Heart left ventricle (tissue), 13 donors: ENCODE measurements around the gene NDUFS1.

ENCODE experiments used
- CTCF ChIP-seq, 12 donors: fragments of 200-600 bp; sonication (generic) in 4 of 12; IDR thresholded peaks; one replicate each; pipeline versions ENCODE4 v1.5.0 to v1.8.0; 2018 to 2022; ENCODE audit warnings: antibody characterized with exemption in 12 of 12, mild to moderate bottlenecking in 5 of 12
- POLR2A ChIP-seq, 2 donors: fragments of 450-650 bp; IDR thresholded peaks; one replicate each; pipeline ENCODE4 v1.6.1; 2017; ENCODE audit warnings: antibody characterized with exemption in 2 of 2, mild to moderate bottlenecking in 2 of 2, moderate library complexity in 2 of 2
- donor health status: ischemic (EF 13 %, LVEDD 7.1; RV severe dilation, severe dysfunction).
- donor health status: DM: no; HTN: yes; CAD: no.
- donor health status: DM: no; HTN: no; CAD: no.
- donor health status: ischemic (EF 25% LVEDD 6.9; RV normal size, moderate dysfunction).
- donor health status: ischemic (EF 25% LVEDD 5.7; RV mildly dilated, moderate dysfunction).
- donor health status: ischemic (EF 35%, LVEDD 5.7; RV mildly dilated, moderate dysfunction).
- donor health status: nonischemic (EF 11% LVEDD 7.7; RV severe dilation, severe dysfunction).
- donor health status: DM: yes; HTN: yes; CAD: no.
- donor health status: PGD.
- donor health status: ischemic (EF 29% LVEDD 5.4; RV normal size, mild dysfunction).
- donor health status: nonischemic (EF 23%, LVEDD 6.1; RV moderate dilation, normal function).

- TF ChIP-seq POLR2A (IDR thresholded peaks at IDR 0.05) (no peak), CTCF (IDR thresholded peaks at IDR 0.05) (no peak)
Measured at GRCh38 chr2:206112108-206112507, 47.1 kb downstream of the NDUFS1 start.
